Endothelial cell of umbilical vein (primary cell): Measurements from ENCODE around the gene POLR3A. TPM values are rescaled to one million over a fixed set of nuclear protein-coding genes. Genes with fewer than 3 reads are reported as not detected.

Experiments
- BruUV-seq: library from RNA; stranded (reverse); fragments of 400-500 nt; replicated peaks from 2 replicates; lab custom pipeline; 2021; lab: Mats Ljungman, UMichigan
- CTCF ChIA-PET: fragments of 300-600, 350-600 bp; sonication (Branson Sonifier 250); formaldehyde crosslinking; loops from one replicate; lab custom pipeline; 2021; ENCODE audit warnings: antibody characterized with exemption, inconsistent platforms; lab: Charles Lee
- POLR2A ChIA-PET: fragments of 300-600, 350-600 bp; sonication (Branson Sonifier 250); formaldehyde crosslinking; loops from one replicate; lab custom pipeline; 2021; ENCODE audit warnings: antibody characterized with exemption, inconsistent platforms; lab: Charles Lee
- DNase-seq: peaks from one replicate; pipeline ENCODE4 v3.0.0-alpha.2; 2011; ENCODE audit warnings: low read depth, low spot score
- FAIRE-seq: peaks from 2 replicates; lab custom pipeline; 2011; peaks lifted over from hg19 to GRCh38; lab: Jason Lieb, UNC
- H2AFZ ChIP-seq: 2 replicates; pipeline ENCODE4 v1.6.0; 2012; ENCODE audit warnings: low read depth, low read length, control low read depth, inconsistent platforms
- H3K27ac ChIP-seq: 2 replicates; pipeline ENCODE4 v1.5.1; 2011; ENCODE audit warnings: low read depth, mild to moderate bottlenecking, control low read depth, low read length, moderate library complexity; ENCODE audit not compliant: insufficient read depth
- H3K27me3 ChIP-seq, 2 experiments: 2 replicates each; pipeline versions ENCODE4 v1.6.0 to v1.6.1; 2011; ENCODE audit warnings: low read length in 2 of 2, mixed read lengths in 1 of 2; ENCODE audit not compliant: control insufficient read depth in 2 of 2, insufficient read depth in 2 of 2
- H3K36me3 ChIP-seq, 2 experiments: 2 replicates in 1 of 2; 3 replicates in 1 of 2; pipeline ENCODE4 v1.5.1; 2011; ENCODE audit warnings: low read length in 2 of 2, mild to moderate bottlenecking in 1 of 2, moderate library complexity in 1 of 2; ENCODE audit not compliant: control insufficient read depth in 2 of 2, insufficient read depth in 2 of 2; ENCODE audit errors: extremely low read depth in 1 of 2
- H3K4me1 ChIP-seq: 3 replicates; pipeline ENCODE4 v1.5.1; 2011; ENCODE audit warnings: mild to moderate bottlenecking, low read length; ENCODE audit not compliant: control insufficient read depth, insufficient read depth; ENCODE audit errors: extremely low read depth
- H3K4me2 ChIP-seq: 2 replicates; pipeline ENCODE4 v1.6.1; 2011; ENCODE audit warnings: low read length, control low read depth, mixed read lengths; ENCODE audit not compliant: insufficient read depth
- H3K4me3 ChIP-seq, 3 experiments: fragments of 200-600 bp in 1 of 3; sonication (generic), shearing (Covaris generic) in 1 of 3; replicated peaks in 1 of 3; 2 replicates each; pipeline ENCODE4 v1.5.1; 2011 to 2016; ENCODE audit warnings: control low read depth in 3 of 3, low read length in 3 of 3, mild to moderate bottlenecking in 2 of 3, inconsistent platforms in 1 of 3, low read depth in 1 of 3, moderate library complexity in 1 of 3; ENCODE audit not compliant: insufficient read depth in 1 of 3
- H3K79me2 ChIP-seq: 2 replicates; pipeline ENCODE4 v1.6.0; 2012; ENCODE audit warnings: low read length, inconsistent platforms; ENCODE audit not compliant: control insufficient read depth, insufficient read depth
- H3K9ac ChIP-seq: replicated peaks from 2 replicates; pipeline ENCODE3; 2011; ENCODE audit warnings: low read length, control low read depth; ENCODE audit not compliant: insufficient read depth; ENCODE audit errors: extremely low read depth
- H3K9me1 ChIP-seq: replicated peaks from 3 replicates; pipeline ENCODE4 v1.6.0; 2011; ENCODE audit warnings: mild to moderate bottlenecking, low read length; ENCODE audit not compliant: control insufficient read depth, insufficient read depth; ENCODE audit errors: extremely low read depth
- H3K9me3 ChIP-seq: replicated peaks from 2 replicates; pipeline ENCODE4 v1.5.1; 2012; ENCODE audit warnings: low read length, inconsistent platforms; ENCODE audit not compliant: control insufficient read depth, insufficient read depth
- H4K20me1 ChIP-seq: replicated peaks from 2 replicates; pipeline ENCODE3; 2011; ENCODE audit warnings: mild to moderate bottlenecking, low read length; ENCODE audit not compliant: control insufficient read depth, insufficient read depth; ENCODE audit errors: extremely low read depth
- CTCF ChIP-seq, 2 donors: IDR thresholded peaks; 1 replicate in 1 of 2; 2 replicates in 1 of 2; pipeline ENCODE4 v1.5.1; 2011; ENCODE audit warnings: low read length in 2 of 2, mild to moderate bottlenecking in 2 of 2, moderate library complexity in 2 of 2, control low read depth in 1 of 2, inconsistent platforms in 1 of 2, low read depth in 1 of 2; ENCODE audit not compliant: insufficient read depth in 1 of 2; ENCODE audit errors: extremely low read depth in 1 of 2
- EZH2 ChIP-seq: IDR thresholded peaks from 2 replicates; pipeline ENCODE4 v1.6.1; 2012; ENCODE audit warnings: borderline replicate concordance, low read depth, mild to moderate bottlenecking, moderate library complexity, low read length, inconsistent platforms; ENCODE audit not compliant: severe bottlenecking
- FOS ChIP-seq: IDR thresholded peaks from 2 replicates; pipeline ENCODE4 v1.6.1; 2011; ENCODE audit warnings: mild to moderate bottlenecking, low read length, moderate library complexity, borderline replicate concordance; ENCODE audit not compliant: insufficient read depth
- GATA2 ChIP-seq: IDR thresholded peaks from 2 replicates; pipeline ENCODE4 v1.7.0; 2011; ENCODE audit warnings: low read depth, mild to moderate bottlenecking, moderate library complexity, mixed read lengths, low read length; ENCODE audit not compliant: insufficient read length, insufficient read depth
- JUN ChIP-seq: IDR thresholded peaks from 2 replicates; pipeline ENCODE4 v1.6.1; 2011; ENCODE audit warnings: borderline replicate concordance, low read depth; ENCODE audit not compliant: insufficient read length, insufficient read depth
- MAX ChIP-seq: IDR thresholded peaks from 2 replicates; pipeline ENCODE4 v1.6.1; 2011; ENCODE audit not compliant: insufficient read depth, insufficient read length
- MYC ChIP-seq: IDR thresholded peaks from one replicate; pipeline ENCODE4 v1.6.1; 2011; ENCODE audit warnings: mild to moderate bottlenecking, low read depth, low read length
- POLR2A ChIP-seq: IDR thresholded peaks from 2 replicates; pipeline ENCODE4 v1.6.1; 2012; ENCODE audit warnings: low read depth, mild to moderate bottlenecking, control low read depth, low read length
- POLR2AphosphoS5 ChIP-seq: IDR thresholded peaks from 2 replicates; pipeline ENCODE4 v1.6.1; 2012; ENCODE audit warnings: low read depth, mild to moderate bottlenecking, control low read depth, low read length, moderate library complexity; ENCODE audit not compliant: insufficient read depth
- dilution Hi-C: fragments of 300-500 bp; cut with MboI; formaldehyde crosslinking; loops from one replicate; pipeline ENCODE4 v1.15.0; 2019; ENCODE audit warnings: low sequenced_read_pairs; ENCODE audit not compliant: extremely low pct_ligation_motif_present
- intact Hi-C: fragments of 100-400 bp; cut with micrococcal nuclease; formaldehyde crosslinking; loops from one replicate; pipeline ENCODE4 v1.10.0; 2022
- polyA plus RNA-seq, 4 experiments: library from polyadenylated mRNA; depleted of rRNA in 3 of 4; stranded (reverse) in 3 of 4; unstranded in 1 of 4; fragments of >200 nt; gene quantifications; 2 replicates each; pipeline versions ENCODE4 v1.2.1 to v1.2.3, GENCODE V29; 2011 to 2012; ENCODE audit warnings: missing spikeins in 1 of 4
- total RNA-seq: library from RNA; stranded (reverse); gene quantifications from 2 replicates; pipeline ENCODE4 v1.2.3, GENCODE V29; 2021

Gene POLR3A
- total and polyA plus RNA-seq, 2 donors (not counting 3 experiments of a cell fraction or from before 2014, with no cell fraction given) = 9.5 to 25.3 TPM

DNA sequence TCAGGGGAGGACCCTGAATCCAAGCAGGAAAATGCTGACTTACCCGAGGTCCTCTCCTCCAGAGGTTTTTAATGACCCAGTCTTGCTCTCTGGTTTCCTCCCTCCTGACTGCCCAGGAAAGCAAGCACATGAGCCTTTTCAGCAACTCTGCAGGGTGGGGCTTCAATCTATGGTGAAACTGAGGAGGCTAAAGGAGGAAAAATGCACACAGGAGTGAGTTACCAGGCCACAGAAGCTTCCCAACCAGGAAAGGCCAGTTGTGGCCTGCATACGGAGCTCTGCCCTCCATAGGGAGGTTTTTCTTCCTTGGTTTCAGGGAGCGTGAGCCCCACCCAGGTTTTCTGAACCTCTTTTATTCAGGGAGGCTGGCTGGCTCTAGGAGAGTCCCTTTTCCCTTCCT is 88.7 kb downstream of the POLR3A start:
- intact Hi-C loops = no loop called here

DNA sequence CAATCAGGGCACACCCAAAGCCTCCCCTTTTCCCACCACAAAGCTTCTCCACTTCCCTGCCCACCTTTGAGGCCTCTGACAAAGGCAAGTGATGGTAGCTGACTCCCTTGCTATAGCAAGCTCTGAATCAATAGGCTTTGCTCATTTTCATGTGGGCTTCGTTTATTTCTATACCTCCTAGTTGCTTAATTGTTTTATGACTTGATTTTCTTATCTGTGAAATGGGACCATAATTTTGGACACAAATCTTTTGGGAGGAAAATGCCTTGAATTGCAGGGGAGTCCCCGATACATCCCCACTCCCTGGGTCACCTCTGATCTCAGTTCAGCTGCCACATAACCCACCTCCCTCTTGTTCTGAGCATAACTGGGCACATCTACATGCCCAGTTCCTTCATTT is 89.1 kb downstream of the POLR3A start:
- FAIRE-seq = no peak
- POLR2A ChIA-PET = no interaction called here
- dilution Hi-C loops = no loop called here

More for the DNA sequence above, 88.7 kb downstream of the POLR3A start:
- no peak overlapping the region for H2AFZ ChIP-seq
- H3K4me1 ChIP-seq = peaks cover 6% of the 10 kb centered on the region
- dilution Hi-C loops = no loop called here
- no peaks in the 10 kb centered on the region for H3K79me2 ChIP-seq
- FAIRE-seq (no peak), DNase-seq (no peak)
- no peaks in the 10 kb centered on the region for H3K9me1 ChIP-seq
- no TSS peak for BruUV-seq
- H3K4me2 ChIP-seq = no peak overlapping the region
- no peak overlapping the region for H3K4me3 ChIP-seq
- no peaks in the 10 kb centered on the region for H3K9me3 ChIP-seq
- no peaks in the 10 kb centered on the region for H3K36me3 ChIP-seq
- no peak overlapping the region for H3K9ac ChIP-seq
- ChIA-PET CTCF (interaction anchor here (1.8 kb wide), 1 partner anchor 15 kb away, joined by 4 read pairs; no protein-coding TSS in a partner anchor), POLR2A (no interaction called here)
- peaks cover 0 to 2% of the 10 kb centered on the region in 2 experiments for H3K27me3 ChIP-seq
- H4K20me1 ChIP-seq = no peaks in the 10 kb centered on the region
- TF ChIP-seq EZH2 (no peak), CTCF (IDR thresholded peaks at IDR 0.05; ENCODE audit: extremely low read depth in 1 of 2, insufficient read depth in 1 of 2, low read depth in 1 of 2, low read length in 2 of 2) (no peak), MYC (no peak)
- H3K27ac ChIP-seq = no peak overlapping the region

More for the DNA sequence above, 89.1 kb downstream of the POLR3A start:
- no peak overlapping the region for H3K27ac ChIP-seq
- intact Hi-C loops = no loop called here
- no TSS peak for BruUV-seq
- no peak overlapping the region for H3K4me3 ChIP-seq
- no peak for DNase-seq
- no peaks in the 10 kb centered on the region for H3K9me1 ChIP-seq
- no peak overlapping the region for H3K9ac ChIP-seq
- CTCF ChIA-PET = interaction anchor here (1.1 to 2.2 kb wide), 4 partner anchors 13 to 93 kb away, joined by 3 to 10 read pairs (median 4); no protein-coding TSS in a partner anchor
- TF ChIP-seq POLR2AphosphoS5 (no peak), JUN (no peak), MAX (no peak), POLR2A (no peak), MYC (no peak), EZH2 (no peak), GATA2 (no peak), CTCF (IDR thresholded peaks at IDR 0.05; ENCODE audit: extremely low read depth in 1 of 2, insufficient read depth in 1 of 2, low read depth in 1 of 2, low read length in 2 of 2) (no peak), FOS (no peak)
- H3K79me2 ChIP-seq = no peaks in the 10 kb centered on the region
- peaks cover 0 to 2% of the 10 kb centered on the region in 2 experiments for H3K27me3 ChIP-seq
- no peaks in the 10 kb centered on the region for H3K9me3 ChIP-seq
- H3K4me1 ChIP-seq = peaks cover 6% of the 10 kb centered on the region
- H3K36me3 ChIP-seq = no peaks in the 10 kb centered on the region
- H3K4me2 ChIP-seq = no peak overlapping the region
- no peaks in the 10 kb centered on the region for H4K20me1 ChIP-seq
- no peak overlapping the region for H2AFZ ChIP-seq
